ENCODE measurements around the gene NME7.

DNA sequence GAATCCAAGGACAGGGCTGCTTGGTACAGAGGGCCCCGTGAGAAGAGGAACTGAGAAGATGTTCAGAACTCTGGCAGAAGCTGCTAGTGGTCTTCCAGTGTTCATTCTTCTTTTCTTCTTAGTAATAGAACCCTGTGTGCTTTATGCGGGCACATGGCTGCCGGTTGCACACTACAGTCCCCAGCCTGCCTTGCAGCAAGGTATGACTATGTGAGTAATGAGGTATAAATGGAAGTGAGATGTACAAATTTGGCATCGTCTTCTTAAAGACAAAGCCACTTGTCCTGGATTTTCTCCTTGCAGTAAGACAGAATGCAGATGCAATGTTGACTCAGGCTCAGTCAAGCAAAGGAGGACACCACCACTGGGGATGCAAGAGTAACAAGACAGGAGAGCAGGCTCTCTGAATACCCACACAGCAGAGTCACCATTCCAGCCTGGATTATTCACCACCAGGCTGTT, 276.1 kb downstream of the NME7 start:
- TF ChIP-seq, protein P1, sequence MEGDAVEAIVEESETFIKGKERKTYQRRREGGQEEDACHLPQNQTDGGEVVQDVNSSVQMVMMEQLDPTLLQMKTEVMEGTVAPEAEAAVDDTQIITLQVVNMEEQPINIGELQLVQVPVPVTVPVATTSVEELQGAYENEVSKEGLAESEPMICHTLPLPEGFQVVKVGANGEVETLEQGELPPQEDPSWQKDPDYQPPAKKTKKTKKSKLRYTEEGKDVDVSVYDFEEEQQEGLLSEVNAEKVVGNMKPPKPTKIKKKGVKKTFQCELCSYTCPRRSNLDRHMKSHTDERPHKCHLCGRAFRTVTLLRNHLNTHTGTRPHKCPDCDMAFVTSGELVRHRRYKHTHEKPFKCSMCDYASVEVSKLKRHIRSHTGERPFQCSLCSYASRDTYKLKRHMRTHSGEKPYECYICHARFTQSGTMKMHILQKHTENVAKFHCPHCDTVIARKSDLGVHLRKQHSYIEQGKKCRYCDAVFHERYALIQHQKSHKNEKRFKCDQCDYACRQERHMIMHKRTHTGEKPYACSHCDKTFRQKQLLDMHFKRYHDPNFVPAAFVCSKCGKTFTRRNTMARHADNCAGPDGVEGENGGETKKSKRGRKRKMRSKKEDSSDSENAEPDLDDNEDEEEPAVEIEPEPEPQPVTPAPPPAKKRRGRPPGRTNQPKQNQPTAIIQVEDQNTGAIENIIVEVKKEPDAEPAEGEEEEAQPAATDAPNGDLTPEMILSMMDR (IDR thresholded peaks at IDR 0.05; ENCODE audit: low read depth, low read length, missing input control): no peak
- no peak for TF ChIP-seq MAX (IDR thresholded peaks at IDR 0.05)

Data from liver (tissue), 2 donors.